Mesenchymal stem cell (in vitro differentiated cells and primary cell): ENCODE measurements around the gene TSPAN9.

Source experiments
- DNase-seq: peaks from one replicate; pipeline ENCODE4 v3.0.0-alpha.2; 2013
- H2AFZ ChIP-seq: one replicate; pipeline ENCODE4 v1.6.1; 2013; ENCODE audit warnings: low read depth, mild to moderate bottlenecking, control low read depth, inconsistent platforms, low read length, moderate library complexity
- H2AK5ac ChIP-seq: 2 replicates; pipeline ENCODE4 v1.6.1; 2013; ENCODE audit warnings: low read length, moderate library complexity, mild to moderate bottlenecking, inconsistent platforms; ENCODE audit not compliant: severe bottlenecking
- H2BK120ac ChIP-seq: one replicate; pipeline ENCODE4 v1.6.1; 2013; ENCODE audit warnings: low read depth, mild to moderate bottlenecking, inconsistent platforms, low read length, moderate library complexity
- H2BK12ac ChIP-seq, 2 experiments: one replicate each; pipeline ENCODE4 v1.6.1; 2013; ENCODE audit warnings: inconsistent platforms in 2 of 2, low read length in 2 of 2, mild to moderate bottlenecking in 2 of 2, moderate library complexity in 2 of 2, control low read depth in 1 of 2
- H2BK15ac ChIP-seq: one replicate; pipeline ENCODE4 v1.6.1; 2013; ENCODE audit warnings: mild to moderate bottlenecking, low read depth, inconsistent platforms; ENCODE audit not compliant: poor library complexity, severe bottlenecking
- H2BK5ac ChIP-seq: 2 replicates; pipeline ENCODE4 v1.6.1; 2013; ENCODE audit warnings: low read depth, mild to moderate bottlenecking, low read length, control low read depth, inconsistent platforms; ENCODE audit not compliant: poor library complexity, severe bottlenecking
- H3K14ac ChIP-seq, 2 experiments: one replicate each; pipeline ENCODE4 v1.6.1; 2013; ENCODE audit warnings: inconsistent platforms in 2 of 2, low read length in 2 of 2, control low read depth in 1 of 2, mild to moderate bottlenecking in 1 of 2, moderate library complexity in 1 of 2
- H3K18ac ChIP-seq, 2 experiments: one replicate each; pipeline ENCODE4 v1.6.1; 2013; ENCODE audit warnings: inconsistent platforms in 2 of 2, low read length in 2 of 2, control low read depth in 1 of 2, low read depth in 1 of 2, mild to moderate bottlenecking in 1 of 2
- H3K23ac ChIP-seq, 2 experiments: one replicate each; pipeline ENCODE4 v1.6.1; 2013; ENCODE audit warnings: inconsistent platforms in 2 of 2, low read length in 2 of 2, mild to moderate bottlenecking in 2 of 2, moderate library complexity in 2 of 2, control low read depth in 1 of 2
- H3K27ac ChIP-seq: 2 replicates; pipeline ENCODE4 v1.5.1; 2013; ENCODE audit warnings: mild to moderate bottlenecking, moderate library complexity, low read length, control low read depth, inconsistent platforms; ENCODE audit not compliant: poor library complexity, severe bottlenecking
- H3K27me3 ChIP-seq, 2 experiments: 2 replicates each; pipeline versions ENCODE4 v1.6.1 to v1.7.0; 2013; ENCODE audit warnings: low read length in 2 of 2, mild to moderate bottlenecking in 2 of 2, moderate library complexity in 2 of 2, control low read depth in 1 of 2, inconsistent platforms in 1 of 2; ENCODE audit not compliant: control insufficient read depth in 1 of 2, insufficient read depth in 1 of 2
- H3K36me3 ChIP-seq, 2 experiments: 2 replicates each; pipeline versions ENCODE4 v1.6.1 to v1.7.0; 2013; ENCODE audit warnings: low read length in 2 of 2, control low read depth in 1 of 2, inconsistent platforms in 1 of 2, low read depth in 1 of 2, mild to moderate bottlenecking in 1 of 2; ENCODE audit not compliant: insufficient read depth in 2 of 2, control insufficient read depth in 1 of 2
- H3K4ac ChIP-seq, 2 experiments: one replicate each; pipeline ENCODE4 v1.6.1; 2013; ENCODE audit warnings: inconsistent platforms in 2 of 2, low read length in 2 of 2, mild to moderate bottlenecking in 2 of 2, moderate library complexity in 2 of 2, control low read depth in 1 of 2, low read depth in 1 of 2
- H3K4me1 ChIP-seq: 2 replicates; pipeline ENCODE4 v1.6.1; 2013; ENCODE audit warnings: low read depth, low read length, control low read depth; ENCODE audit not compliant: control insufficient read depth, insufficient read depth
- H3K4me2 ChIP-seq: 2 replicates; pipeline ENCODE4 v1.6.1; 2013; ENCODE audit warnings: low read length, mild to moderate bottlenecking, inconsistent platforms; ENCODE audit not compliant: poor library complexity, severe bottlenecking
- H3K4me3 ChIP-seq, 2 experiments: 2 replicates each; pipeline versions ENCODE4 v1.5.1 to v1.7.0; 2013; ENCODE audit warnings: low read length in 2 of 2, mild to moderate bottlenecking in 2 of 2, control low read depth in 1 of 2, low read depth in 1 of 2; ENCODE audit not compliant: insufficient read depth in 1 of 2
- H3K79me1 ChIP-seq: replicated peaks from 2 replicates; pipeline ENCODE4 v1.6.1; 2013; ENCODE audit warnings: mild to moderate bottlenecking, control low read depth, low read length, inconsistent platforms; ENCODE audit not compliant: poor library complexity, severe bottlenecking
- H3K9ac ChIP-seq: 2 replicates; pipeline ENCODE4 v1.7.0; 2013; ENCODE audit warnings: mild to moderate bottlenecking, low read length, moderate library complexity
- H3K9me3 ChIP-seq: 2 replicates; pipeline ENCODE4 v1.7.0; 2013; ENCODE audit warnings: mild to moderate bottlenecking, low read length; ENCODE audit not compliant: control insufficient read depth
- H4K8ac ChIP-seq: one replicate; pipeline ENCODE4 v1.6.1; 2013; ENCODE audit warnings: inconsistent platforms, mild to moderate bottlenecking, low read length, moderate library complexity
- H4K91ac ChIP-seq: one replicate; pipeline ENCODE4 v1.6.1; 2013; ENCODE audit warnings: mild to moderate bottlenecking, low read length, inconsistent platforms
- WGBS: methylation state at CpG from one replicate; pipeline ENCODE4 v1.1.7; 2013; ENCODE audit warnings: mixed read lengths; 5-methylcytosine and 5-hydroxymethylcytosine counted together

TSPAN9 gene

GRCh38 chr12:3150931-3151835 is 74.0 kb downstream of the TSPAN9 start:
- peak overlapping the region; percentile 54 for H3K4me2 ChIP-seq

GRCh38 chr12:3152011-3152511 is 74.9 kb downstream of the TSPAN9 start:
- H3K9me3 ChIP-seq, result no peaks in the 10 kb centered on the region
- H3K36me3 ChIP-seq, result peaks cover 0 to 10% of the 10 kb centered on the region in 2 experiments
- H3K79me1 ChIP-seq, result peaks cover 32% of the 10 kb centered on the region
- H3K4ac ChIP-seq, result no peak overlapping the region
- H4K91ac ChIP-seq, result no peak overlapping the region
- peaks cover 0 to 20% of the 10 kb centered on the region in 2 experiments for H3K27me3 ChIP-seq
- peak; percentile 42 for DNase-seq
- no peak overlapping the region for H3K14ac ChIP-seq
- H3K23ac ChIP-seq, result no peak overlapping the region
- peak overlapping the region; percentile 24 for H2AK5ac ChIP-seq
- no peak overlapping the region for H2BK12ac ChIP-seq
- 60% methylated on average over 4 of the region's 5 CpGs for WGBS
- H3K9ac ChIP-seq, result no peak overlapping the region
- H2BK15ac ChIP-seq, result peak overlapping the region; percentile 71
- peak overlapping the region; percentile 8 for H3K4me2 ChIP-seq
- H3K4me3 ChIP-seq, result peak overlapping the region in 1 of 2 experiments; percentile 18
- no peak overlapping the region for H2BK120ac ChIP-seq
- peaks cover 36% of the 10 kb centered on the region for H3K4me1 ChIP-seq
- H2BK5ac ChIP-seq, result no peak overlapping the region
- no peak overlapping the region for H3K18ac ChIP-seq
- H3K27ac ChIP-seq, result peak overlapping the region; percentile 38
- H4K8ac ChIP-seq, result peak overlapping the region; percentile 5
- H2AFZ ChIP-seq, result no peak overlapping the region

More at GRCh38 chr12:3150931-3151835, 74.0 kb downstream of the TSPAN9 start:
- Histone ChIP-seq H3K18ac (peak overlapping the region; percentile 21 to 82), H3K9ac (no peak overlapping the region), H2BK5ac (peak overlapping the region; percentile 71), H3K36me3 (peaks cover 0 to 11% of the 10 kb centered on the region in 2 experiments), H3K4me3 (peak overlapping the region in 1 of 2 experiments; percentile 18), H2BK12ac (peak overlapping the region in 1 of 2 experiments; percentile 85), H2BK15ac (no peak overlapping the region), H3K4ac (no peak overlapping the region), H2AK5ac (peak overlapping the region; percentile 24), H3K27me3 (peaks cover 0 to 25% of the 10 kb centered on the region in 2 experiments), H3K14ac (peak overlapping the region in 1 of 2 experiments; percentile 12), H3K79me1 (peaks cover 36% of the 10 kb centered on the region), H4K91ac (no peak overlapping the region), H3K27ac (peak overlapping the region; percentile 38), H3K4me1 (peaks cover 36% of the 10 kb centered on the region), H2AFZ (no peak overlapping the region), H4K8ac (peak overlapping the region; percentile 19), H3K9me3 (no peaks in the 10 kb centered on the region), H2BK120ac (no peak overlapping the region), H3K23ac (no peak overlapping the region)
- 47% methylated on average over 16 of the region's 19 CpGs for WGBS
- peak; percentile 45 for DNase-seq

- Histone ChIP-seq H3K79me1 (peaks cover 27% of the 10 kb centered on the region), H3K9me3 (no peaks in the 10 kb centered on the region), H2AK5ac (peak overlapping the region; percentile 64), H3K14ac (no peak overlapping the region), H4K91ac (no peak overlapping the region), H3K27me3 (peaks cover 0 to 14% of the 10 kb centered on the region in 2 experiments), H4K8ac (peak overlapping the region; percentile 66), H2BK120ac (no peak overlapping the region), H2AFZ (no peak overlapping the region), H3K4me1 (peaks cover 38% of the 10 kb centered on the region), H2BK5ac (no peak overlapping the region), H3K27ac (no peak overlapping the region), H3K23ac (no peak overlapping the region), H3K4me3 (no peak overlapping the region), H3K36me3 (peaks cover 0 to 4% of the 10 kb centered on the region in 2 experiments), H3K4me2 (no peak overlapping the region), H3K18ac (no peak overlapping the region), H2BK15ac (no peak overlapping the region), H3K9ac (no peak overlapping the region), H2BK12ac (no peak overlapping the region), H3K4ac (no peak overlapping the region)
- 97% methylated on average over 9 of the region's 11 CpGs for WGBS
- no peak for DNase-seq
These were observed 75.7 kb downstream of the TSPAN9 start for GRCh38 chr12:3152892-3153291.

GRCh38 chr12:3154006-3154405 is 76.8 kb downstream of the TSPAN9 start:
- no peak overlapping the region for H4K91ac ChIP-seq

More at GRCh38 chr12:3154006-3154405, 76.8 kb downstream of the TSPAN9 start:
- H3K27ac ChIP-seq, result no peak overlapping the region
- H2BK12ac ChIP-seq, result no peak overlapping the region
- no peak overlapping the region for H2BK120ac ChIP-seq
- peaks cover 38% of the 10 kb centered on the region for H3K4me1 ChIP-seq
- no peak overlapping the region for H3K4me3 ChIP-seq
- H2AK5ac ChIP-seq, result no peak overlapping the region
- no peak for DNase-seq
- no peak overlapping the region for H2AFZ ChIP-seq
- no peak overlapping the region for H2BK5ac ChIP-seq
- H3K9ac ChIP-seq, result no peak overlapping the region
- H3K23ac ChIP-seq, result no peak overlapping the region
- 95% methylated on average over 5 of the region's 5 CpGs for WGBS
- peaks cover 0 to 5% of the 10 kb centered on the region in 2 experiments for H3K27me3 ChIP-seq
- H3K14ac ChIP-seq, result no peak overlapping the region
- no peaks in the 10 kb centered on the region for H3K9me3 ChIP-seq
- no peak overlapping the region for H3K4ac ChIP-seq
- no peak overlapping the region for H3K18ac ChIP-seq
- no peak overlapping the region for H2BK15ac ChIP-seq
- no peak overlapping the region for H3K4me2 ChIP-seq
- no peaks in the 10 kb centered on the region for H3K36me3 ChIP-seq
- H3K79me1 ChIP-seq, result peaks cover 20% of the 10 kb centered on the region
- H4K8ac ChIP-seq, result no peak overlapping the region
